ENCODE results near the gene ARID3A.

GRCh38 chr19:918481-919198 is 7.2 kb upstream of the ARID3A start:
- TF ChIP-seq CTCF (IDR thresholded peaks at IDR 0.05): no peak
- TF ChIP-seq POLR2A (IDR thresholded peaks at IDR 0.05): no peak

All from uterus (tissue), 2 donors.